Upper lobe of left lung (tissue), 4 donors: ENCODE measurements around the gene LRRC46.

Experiments
- POLR2A ChIP-seq, 4 donors: fragments of 450-650 bp; IDR thresholded peaks; one replicate each; pipeline ENCODE4 v1.5.1; 2016 to 2017; ENCODE audit warnings: antibody characterized with exemption in 4 of 4, mild to moderate bottlenecking in 2 of 4
- TF ChIP-seq, protein P1 (sequence below), 6 experiments: fragments of 450-650 bp in 4 of 6; fragments of 200-600 bp in 2 of 6; sonication (generic) in 2 of 6; IDR thresholded peaks; one replicate each; pipeline ENCODE4 v1.5.1; 2016 to 2019; ENCODE audit warnings: antibody characterized with exemption in 6 of 6

DNA sequence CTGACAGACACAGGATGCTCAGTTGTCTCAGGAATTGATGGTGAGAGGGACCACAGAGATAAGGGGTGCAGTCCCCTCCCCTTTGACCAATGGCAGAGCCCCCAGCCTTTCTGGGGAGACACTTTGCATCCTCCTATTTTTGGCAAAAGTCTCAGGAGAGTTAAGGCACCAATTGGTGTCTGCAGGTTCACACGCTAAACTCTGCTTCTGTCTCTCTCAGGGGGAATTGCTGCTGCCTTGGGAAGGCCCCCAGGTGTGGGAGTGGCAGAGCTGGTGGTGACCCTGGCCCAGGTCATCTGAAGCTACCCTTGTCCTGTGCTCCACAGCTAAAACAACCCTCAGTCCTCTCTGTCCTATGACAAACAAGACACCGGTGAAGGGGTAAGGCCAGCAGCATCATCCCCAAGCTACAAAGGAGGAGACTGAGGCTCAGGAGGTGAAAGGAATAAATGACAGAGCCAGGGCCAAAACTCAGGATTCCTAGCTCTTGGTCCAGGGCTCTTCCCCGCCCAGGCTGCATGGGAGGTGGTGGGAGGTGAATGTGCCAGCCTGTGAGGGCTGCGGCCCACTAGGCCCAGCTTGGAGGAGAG lies 30.2 kb upstream of the LRRC46 start:
- no peak for TF ChIP-seq POLR2A (IDR thresholded peaks at IDR 0.05)
- TF ChIP-seq, protein P1, sequence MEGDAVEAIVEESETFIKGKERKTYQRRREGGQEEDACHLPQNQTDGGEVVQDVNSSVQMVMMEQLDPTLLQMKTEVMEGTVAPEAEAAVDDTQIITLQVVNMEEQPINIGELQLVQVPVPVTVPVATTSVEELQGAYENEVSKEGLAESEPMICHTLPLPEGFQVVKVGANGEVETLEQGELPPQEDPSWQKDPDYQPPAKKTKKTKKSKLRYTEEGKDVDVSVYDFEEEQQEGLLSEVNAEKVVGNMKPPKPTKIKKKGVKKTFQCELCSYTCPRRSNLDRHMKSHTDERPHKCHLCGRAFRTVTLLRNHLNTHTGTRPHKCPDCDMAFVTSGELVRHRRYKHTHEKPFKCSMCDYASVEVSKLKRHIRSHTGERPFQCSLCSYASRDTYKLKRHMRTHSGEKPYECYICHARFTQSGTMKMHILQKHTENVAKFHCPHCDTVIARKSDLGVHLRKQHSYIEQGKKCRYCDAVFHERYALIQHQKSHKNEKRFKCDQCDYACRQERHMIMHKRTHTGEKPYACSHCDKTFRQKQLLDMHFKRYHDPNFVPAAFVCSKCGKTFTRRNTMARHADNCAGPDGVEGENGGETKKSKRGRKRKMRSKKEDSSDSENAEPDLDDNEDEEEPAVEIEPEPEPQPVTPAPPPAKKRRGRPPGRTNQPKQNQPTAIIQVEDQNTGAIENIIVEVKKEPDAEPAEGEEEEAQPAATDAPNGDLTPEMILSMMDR (IDR thresholded peaks at IDR 0.05) = no peak
